ENCODE results near the gene SETDB1.

GRCh38 chr1:150997126-150997872, 71.1 kb downstream of the SETDB1 start:
- TF ChIP-seq CTCF (IDR thresholded peaks at IDR 0.05; ENCODE audit: low read depth, low read length, missing input control) (no peak), TAF1 (conservative IDR thresholded peaks at IDR 0.05) (no peak)
